ENCODE data around the gene HYAL3. TPM values are rescaled to one million over a fixed set of nuclear protein-coding genes. Genes with fewer than 3 reads are reported as not detected.
A peak's percentile ranks its signal among the peaks of the same experiment; 100 is the strongest.

HYAL3 gene
- polyA plus RNA-seq, 3 donors = 3.4 to 5.8 (median 4.9) TPM

DNA sequence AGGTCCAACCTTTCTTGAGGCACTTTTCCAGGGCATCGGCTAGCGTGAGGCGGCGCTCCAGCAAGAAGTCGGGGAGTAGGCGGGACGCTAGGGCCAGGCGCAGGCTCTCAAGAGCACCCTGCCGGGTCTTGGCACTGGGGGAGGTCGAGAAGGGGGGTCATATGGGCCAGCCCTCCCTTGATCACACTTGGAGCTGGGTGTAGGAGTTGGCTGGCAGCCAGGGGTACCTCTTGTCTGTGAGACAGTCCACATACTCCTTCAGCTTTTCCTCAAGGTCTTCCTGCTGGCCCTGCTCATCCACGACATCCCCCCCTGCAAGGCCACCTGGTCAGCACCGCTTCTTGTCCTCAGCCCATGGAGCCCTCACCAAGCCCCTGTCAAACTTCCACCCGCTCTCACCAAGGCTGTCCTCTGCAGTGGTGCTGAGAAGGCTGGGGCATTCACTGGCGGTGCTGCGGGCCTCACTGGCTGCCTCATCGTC, 9.0 kb downstream of the HYAL3 start:
- H3K9ac ChIP-seq (ENCODE audit: insufficient read depth, low read length, poor library complexity, severe bottlenecking) = no peak overlapping the region
- Mint-ChIP-seq H3K27me3 (ENCODE audit: low read depth in 3 of 3) (peaks cover 0 to 2% (median 0%) of the 10 kb centered on the region in 3 donors), H3K4me1 (peaks cover 14% of the 10 kb centered on the region), H3K36me3 (peaks cover 23 to 34% of the 10 kb centered on the region in 2 donors), H3K9me3 (no peaks in the 10 kb centered on the region), H3K4me3 (no peak overlapping the region), H3K27ac (no peak overlapping the region)
- peak in 1 of 3 donors; percentile 6 for DNase-seq
- no peak overlapping the region for H2AFZ ChIP-seq (ENCODE audit: insufficient read depth, low read depth, low read length, poor library complexity, severe bottlenecking)
- H3K27me3 ChIP-seq (ENCODE audit: control insufficient read depth in 2 of 2, insufficient read depth in 2 of 2, low read length in 2 of 2) = no peaks in the 10 kb centered on the region
- no peak overlapping the region for H3K4me2 ChIP-seq (replicated peaks; ENCODE audit: extremely low read depth, low read length, poor library complexity, severe bottlenecking)
- H3K27ac ChIP-seq (ENCODE audit: low read depth in 1 of 2, low read length in 2 of 2) = no peak overlapping the region
- H3K9me3 ChIP-seq (replicated peaks in 1 of 2; ENCODE audit: control insufficient read depth in 1 of 2, insufficient read depth in 1 of 2, low read length in 2 of 2) = no peaks in the 10 kb centered on the region
- H3K79me2 ChIP-seq (ENCODE audit: insufficient read depth, low read length) = peaks cover 18% of the 10 kb centered on the region
- H4K20me1 ChIP-seq (ENCODE audit: insufficient read depth, low read length) = no peaks in the 10 kb centered on the region
- peaks cover 16 to 22% of the 10 kb centered on the region in 2 donors for H3K4me1 ChIP-seq (ENCODE audit: control insufficient read depth in 1 of 2, insufficient read depth in 2 of 2, low read length in 2 of 2)
- TF ChIP-seq, protein P1, sequence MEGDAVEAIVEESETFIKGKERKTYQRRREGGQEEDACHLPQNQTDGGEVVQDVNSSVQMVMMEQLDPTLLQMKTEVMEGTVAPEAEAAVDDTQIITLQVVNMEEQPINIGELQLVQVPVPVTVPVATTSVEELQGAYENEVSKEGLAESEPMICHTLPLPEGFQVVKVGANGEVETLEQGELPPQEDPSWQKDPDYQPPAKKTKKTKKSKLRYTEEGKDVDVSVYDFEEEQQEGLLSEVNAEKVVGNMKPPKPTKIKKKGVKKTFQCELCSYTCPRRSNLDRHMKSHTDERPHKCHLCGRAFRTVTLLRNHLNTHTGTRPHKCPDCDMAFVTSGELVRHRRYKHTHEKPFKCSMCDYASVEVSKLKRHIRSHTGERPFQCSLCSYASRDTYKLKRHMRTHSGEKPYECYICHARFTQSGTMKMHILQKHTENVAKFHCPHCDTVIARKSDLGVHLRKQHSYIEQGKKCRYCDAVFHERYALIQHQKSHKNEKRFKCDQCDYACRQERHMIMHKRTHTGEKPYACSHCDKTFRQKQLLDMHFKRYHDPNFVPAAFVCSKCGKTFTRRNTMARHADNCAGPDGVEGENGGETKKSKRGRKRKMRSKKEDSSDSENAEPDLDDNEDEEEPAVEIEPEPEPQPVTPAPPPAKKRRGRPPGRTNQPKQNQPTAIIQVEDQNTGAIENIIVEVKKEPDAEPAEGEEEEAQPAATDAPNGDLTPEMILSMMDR (IDR thresholded peaks at IDR 0.05) = no peak
- H3K4me3 ChIP-seq (replicated peaks in 1 of 3; ENCODE audit: low read depth in 2 of 3, low read length in 3 of 3) = no peak overlapping the region
- 100% methylated on average over 10 of the region's 16 CpGs for WGBS (ENCODE audit: insufficient coverage)
- intact Hi-C loops (cut with micrococcal nuclease) = no loop called here
- peaks cover 34 to 41% of the 10 kb centered on the region in 2 donors for H3K36me3 ChIP-seq (replicated peaks in 1 of 2; ENCODE audit: control insufficient read depth in 1 of 2, insufficient read depth in 2 of 2, low read length in 2 of 2)

DNA sequence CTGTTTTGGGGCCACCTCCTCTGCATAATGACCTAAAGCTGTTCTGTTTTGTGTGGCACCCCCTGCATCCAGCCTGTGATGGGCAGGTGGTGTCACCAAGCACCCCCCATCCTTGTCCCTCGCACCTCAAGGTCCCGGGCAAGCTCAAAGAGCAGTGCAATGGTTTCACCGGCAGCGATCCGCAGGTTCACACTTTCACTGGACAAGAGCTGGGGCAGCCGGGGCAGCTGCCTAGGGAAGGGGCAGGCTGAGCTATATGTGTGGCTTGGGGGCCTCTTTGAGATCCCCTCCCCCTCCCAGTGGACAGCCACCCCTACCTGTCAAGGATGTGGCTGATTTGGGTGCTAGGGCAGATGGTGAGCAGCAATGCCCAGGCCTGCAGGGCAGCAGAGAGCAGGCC, 10.1 kb downstream of the HYAL3 start:
- DNase-seq = peak in 1 of 3 donors; percentile 4
- no peaks in the 10 kb centered on the region for H4K20me1 ChIP-seq (ENCODE audit: insufficient read depth, low read length)
- no peak overlapping the region for H3K9ac ChIP-seq (ENCODE audit: insufficient read depth, low read length, poor library complexity, severe bottlenecking)
- intact Hi-C loops (cut with micrococcal nuclease) = no loop called here
- Mint-ChIP-seq H3K27me3 (ENCODE audit: low read depth in 3 of 3) (peaks cover 0 to 2% (median 1%) of the 10 kb centered on the region in 3 donors), H3K36me3 (peaks cover 23 to 34% of the 10 kb centered on the region in 2 donors), H3K4me3 (no peak overlapping the region), H3K4me1 (peaks cover 14% of the 10 kb centered on the region), H3K9me3 (no peaks in the 10 kb centered on the region), H3K27ac (peak overlapping the region in 1 of 7 donors; percentile 55)
- no peaks in the 10 kb centered on the region for H3K27me3 ChIP-seq (ENCODE audit: control insufficient read depth in 2 of 2, insufficient read depth in 2 of 2, low read length in 2 of 2)
- H3K79me2 ChIP-seq (ENCODE audit: insufficient read depth, low read length) = peaks cover 18% of the 10 kb centered on the region
- TF ChIP-seq, protein P1 (IDR thresholded peaks at IDR 0.05) = no peak
- H3K4me2 ChIP-seq (replicated peaks; ENCODE audit: extremely low read depth, low read length, poor library complexity, severe bottlenecking) = no peak overlapping the region
- H3K4me3 ChIP-seq (replicated peaks in 1 of 3; ENCODE audit: low read depth in 2 of 3, low read length in 3 of 3) = no peak overlapping the region
- peaks cover 16 to 22% of the 10 kb centered on the region in 2 donors for H3K4me1 ChIP-seq (ENCODE audit: control insufficient read depth in 1 of 2, insufficient read depth in 2 of 2, low read length in 2 of 2)
- H3K9me3 ChIP-seq (replicated peaks in 1 of 2; ENCODE audit: control insufficient read depth in 1 of 2, insufficient read depth in 1 of 2, low read length in 2 of 2) = no peaks in the 10 kb centered on the region
- H2AFZ ChIP-seq (ENCODE audit: insufficient read depth, low read depth, low read length, poor library complexity, severe bottlenecking) = no peak overlapping the region
- H3K27ac ChIP-seq (ENCODE audit: low read depth in 1 of 2, low read length in 2 of 2) = no peak overlapping the region
- no CpG with 5 or more reads among the region's 6 CpGs for WGBS (ENCODE audit: insufficient coverage)
- H3K36me3 ChIP-seq (replicated peaks in 1 of 2; ENCODE audit: control insufficient read depth in 1 of 2, insufficient read depth in 2 of 2, low read length in 2 of 2) = peaks cover 34 to 41% of the 10 kb centered on the region in 2 donors

Measured in CD14-positive monocyte (primary cell).